ENCODE data around the gene ZNF746.

ZNF746 gene

GRCh38 chr7:149468208-149468607 lies 29.4 kb downstream of the ZNF746 start:
- no peak overlapping the region for H3K4me3 ChIP-seq (IDR thresholded peaks at IDR 0.05; ENCODE audit: insufficient read depth, low read depth, low read length)
- no peak overlapping the region for H2AFZ ChIP-seq (ENCODE audit: low read depth)
- no peak overlapping the region for H3K27ac ChIP-seq
- no peaks in the 10 kb centered on the region for H3K79me2 ChIP-seq (ENCODE audit: insufficient read depth, low read depth)
- H3K4me2 ChIP-seq = no peak overlapping the region
- TF ChIP-seq, protein P1, sequence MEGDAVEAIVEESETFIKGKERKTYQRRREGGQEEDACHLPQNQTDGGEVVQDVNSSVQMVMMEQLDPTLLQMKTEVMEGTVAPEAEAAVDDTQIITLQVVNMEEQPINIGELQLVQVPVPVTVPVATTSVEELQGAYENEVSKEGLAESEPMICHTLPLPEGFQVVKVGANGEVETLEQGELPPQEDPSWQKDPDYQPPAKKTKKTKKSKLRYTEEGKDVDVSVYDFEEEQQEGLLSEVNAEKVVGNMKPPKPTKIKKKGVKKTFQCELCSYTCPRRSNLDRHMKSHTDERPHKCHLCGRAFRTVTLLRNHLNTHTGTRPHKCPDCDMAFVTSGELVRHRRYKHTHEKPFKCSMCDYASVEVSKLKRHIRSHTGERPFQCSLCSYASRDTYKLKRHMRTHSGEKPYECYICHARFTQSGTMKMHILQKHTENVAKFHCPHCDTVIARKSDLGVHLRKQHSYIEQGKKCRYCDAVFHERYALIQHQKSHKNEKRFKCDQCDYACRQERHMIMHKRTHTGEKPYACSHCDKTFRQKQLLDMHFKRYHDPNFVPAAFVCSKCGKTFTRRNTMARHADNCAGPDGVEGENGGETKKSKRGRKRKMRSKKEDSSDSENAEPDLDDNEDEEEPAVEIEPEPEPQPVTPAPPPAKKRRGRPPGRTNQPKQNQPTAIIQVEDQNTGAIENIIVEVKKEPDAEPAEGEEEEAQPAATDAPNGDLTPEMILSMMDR (conservative IDR thresholded peaks at IDR 0.05; ENCODE audit: low read depth, low read length) = no peak
- no peaks in the 10 kb centered on the region for H3K36me3 ChIP-seq (ENCODE audit: insufficient read depth)
- H4K20me1 ChIP-seq (ENCODE audit: insufficient read depth) = no peaks in the 10 kb centered on the region
- H3K9ac ChIP-seq = no peak overlapping the region
- H3K27me3 ChIP-seq (ENCODE audit: insufficient read depth, low read depth) = no peaks in the 10 kb centered on the region
- H3K4me1 ChIP-seq (ENCODE audit: low read depth, poor library complexity, severe bottlenecking) = no peaks in the 10 kb centered on the region

DNA sequence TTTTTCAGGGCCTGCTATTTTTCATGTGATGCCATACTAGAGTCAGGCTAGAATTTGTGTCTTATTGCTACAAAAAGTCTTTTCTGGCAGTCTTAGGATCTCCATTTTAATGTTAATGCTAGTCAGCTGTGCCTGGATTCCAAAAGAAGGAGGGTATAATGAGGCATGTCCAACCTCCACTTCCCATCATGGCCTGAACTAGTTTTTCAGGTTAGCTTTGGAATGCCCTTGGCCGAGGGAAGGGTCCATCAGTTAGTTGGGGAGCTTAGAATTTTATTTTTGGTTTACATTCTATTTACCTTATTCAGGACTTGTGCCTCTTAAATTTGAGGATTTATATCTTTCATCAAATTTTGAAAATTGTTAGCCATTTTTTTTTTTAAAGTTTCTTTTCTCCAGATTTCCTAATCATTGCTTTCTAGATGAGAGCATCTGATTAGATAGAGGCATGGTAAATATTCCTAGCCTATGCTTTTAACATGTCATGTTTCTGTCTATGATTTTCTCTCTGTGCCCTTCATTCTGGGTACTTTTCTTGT lies 30.2 kb downstream of the ZNF746 start:
- H3K4me1 ChIP-seq (ENCODE audit: low read depth, poor library complexity, severe bottlenecking) = no peaks in the 10 kb centered on the region
- H3K4me2 ChIP-seq = no peak overlapping the region
- TF ChIP-seq, protein P1 (conservative IDR thresholded peaks at IDR 0.05; ENCODE audit: low read depth, low read length) = no peak
- no peak overlapping the region for H2AFZ ChIP-seq (ENCODE audit: low read depth)
- H3K4me3 ChIP-seq (IDR thresholded peaks at IDR 0.05; ENCODE audit: insufficient read depth, low read depth, low read length) = no peak overlapping the region
- no peaks in the 10 kb centered on the region for H3K36me3 ChIP-seq (ENCODE audit: insufficient read depth)
- H3K27ac ChIP-seq = no peak overlapping the region
- H3K9ac ChIP-seq = no peak overlapping the region
- no peaks in the 10 kb centered on the region for H3K79me2 ChIP-seq (ENCODE audit: insufficient read depth, low read depth)
- H3K27me3 ChIP-seq (ENCODE audit: insufficient read depth, low read depth) = no peaks in the 10 kb centered on the region
- H4K20me1 ChIP-seq (ENCODE audit: insufficient read depth) = no peaks in the 10 kb centered on the region

DNA sequence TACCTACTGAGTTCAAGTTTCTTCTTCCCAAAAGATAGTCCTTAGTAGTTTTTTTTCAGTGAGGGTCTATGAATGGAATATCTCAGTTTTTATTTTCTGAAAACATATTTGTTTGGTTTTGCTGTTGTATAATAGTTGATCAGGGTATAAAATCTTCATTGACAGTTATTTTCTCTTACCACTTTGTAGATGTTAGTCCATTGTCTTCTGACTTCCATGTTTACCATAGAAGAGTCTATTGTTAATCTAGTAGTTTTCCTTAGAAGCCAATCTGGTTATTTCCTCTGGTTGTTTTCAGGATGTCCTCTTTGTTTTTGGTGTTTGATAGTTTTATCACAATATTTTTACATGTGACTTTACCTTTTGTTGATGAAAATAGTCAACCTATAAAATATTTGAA lies 31.2 kb downstream of the ZNF746 start:
- H3K27ac ChIP-seq = no peak overlapping the region
- no peaks in the 10 kb centered on the region for H3K4me1 ChIP-seq (ENCODE audit: low read depth, poor library complexity, severe bottlenecking)
- TF ChIP-seq, protein P1 (conservative IDR thresholded peaks at IDR 0.05; ENCODE audit: low read depth, low read length) = no peak
- no peaks in the 10 kb centered on the region for H3K79me2 ChIP-seq (ENCODE audit: insufficient read depth, low read depth)
- no peak overlapping the region for H2AFZ ChIP-seq (ENCODE audit: low read depth)
- H3K27me3 ChIP-seq (ENCODE audit: insufficient read depth, low read depth) = no peaks in the 10 kb centered on the region
- H3K9ac ChIP-seq = no peak overlapping the region
- H3K4me3 ChIP-seq (IDR thresholded peaks at IDR 0.05; ENCODE audit: insufficient read depth, low read depth, low read length) = no peak overlapping the region
- no peaks in the 10 kb centered on the region for H3K36me3 ChIP-seq (ENCODE audit: insufficient read depth)
- no peaks in the 10 kb centered on the region for H4K20me1 ChIP-seq (ENCODE audit: insufficient read depth)
- H3K4me2 ChIP-seq = no peak overlapping the region

DNA sequence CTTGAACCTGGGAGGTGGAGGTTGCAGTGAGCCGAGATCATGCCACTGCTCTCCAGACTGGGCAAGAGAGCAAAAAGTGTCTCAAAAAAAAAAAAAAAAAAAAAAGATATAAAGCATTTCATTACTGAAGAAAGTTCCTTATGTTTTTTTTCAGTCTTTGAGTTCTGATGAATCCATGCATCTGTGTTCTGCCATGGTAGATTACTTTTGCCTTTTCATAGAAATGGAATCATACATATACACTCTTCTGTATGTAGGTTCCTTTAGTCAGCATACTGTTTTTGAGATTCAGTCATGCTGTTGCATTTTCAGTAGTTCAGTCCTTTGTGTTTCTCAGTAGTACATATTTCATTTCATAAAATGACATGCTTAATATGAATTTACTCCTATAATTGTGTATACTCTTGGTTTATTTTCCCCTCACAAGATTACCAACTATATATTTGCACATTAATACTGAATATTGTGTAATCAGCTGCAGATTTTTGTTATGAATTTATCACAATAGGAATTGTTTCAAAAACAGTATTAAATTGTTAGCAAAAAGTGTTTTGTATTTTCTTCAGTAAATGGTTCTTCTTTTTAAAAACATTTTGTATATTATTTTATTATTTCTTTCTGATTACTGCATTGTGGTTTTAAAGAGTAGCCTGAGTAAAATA lies 34.0 kb downstream of the ZNF746 start:
- TF ChIP-seq, protein P1 (conservative IDR thresholded peaks at IDR 0.05; ENCODE audit: low read depth, low read length) = no peak
- Histone ChIP-seq H2AFZ (ENCODE audit: low read depth) (no peak overlapping the region), H3K27me3 (ENCODE audit: insufficient read depth, low read depth) (no peaks in the 10 kb centered on the region), H3K4me3 (IDR thresholded peaks at IDR 0.05; ENCODE audit: insufficient read depth, low read depth, low read length) (no peak overlapping the region), H3K36me3 (ENCODE audit: insufficient read depth) (no peaks in the 10 kb centered on the region), H3K27ac (no peak overlapping the region), H4K20me1 (ENCODE audit: insufficient read depth) (no peaks in the 10 kb centered on the region), H3K4me1 (ENCODE audit: low read depth, poor library complexity, severe bottlenecking) (peaks cover 5% of the 10 kb centered on the region), H3K4me2 (no peak overlapping the region), H3K79me2 (ENCODE audit: insufficient read depth, low read depth) (peaks cover 8% of the 10 kb centered on the region; the same call in 1 of the 2 replicates), H3K9ac (no peak overlapping the region)

Measured in KMS-11 (cell line).